H1 (cell line): ENCODE results near the gene PHETA1. TPM values are rescaled to one million over a fixed set of nuclear protein-coding genes. Genes with fewer than 3 reads are reported as not detected.

Source experiments
- ASH2L ChIP-seq: fragments of 200-600, 300-600 bp; sonication (generic); IDR thresholded peaks from one replicate; pipeline ENCODE4 v1.7.1; 2017; ENCODE audit warnings: low read length
- CHD7 ChIP-seq: fragments of 300-600 bp; sonication (generic); IDR thresholded peaks from 2 replicates; pipeline ENCODE4 v1.7.1; 2012; ENCODE audit warnings: low read length, moderate library complexity, mild to moderate bottlenecking, inconsistent platforms; ENCODE audit not compliant: insufficient replicate concordance
- GTF2F1 ChIP-seq: IDR thresholded peaks from 2 replicates; pipeline ENCODE4 v1.6.1; 2012; ENCODE audit warnings: low read depth, low read length, improper control_type of control experiment, borderline replicate concordance
- POU5F1 ChIP-seq: IDR thresholded peaks from 2 replicates; pipeline ENCODE4 v1.6.1; 2011; ENCODE audit warnings: low read depth, mild to moderate bottlenecking, low read length, moderate library complexity
- SIN3A ChIP-seq, 2 experiments: IDR thresholded peaks in 1 of 2; conservative IDR thresholded peaks in 1 of 2; 2 replicates each; pipeline ENCODE4 v1.6.1; 2011 to 2012; ENCODE audit warnings: low read length in 2 of 2, improper control_type of control experiment in 1 of 2, low read depth in 1 of 2, mild to moderate bottlenecking in 1 of 2
- SRF ChIP-seq: IDR thresholded peaks from 2 replicates; pipeline ENCODE4 v1.6.1; 2011; ENCODE audit warnings: mild to moderate bottlenecking, low read depth, low read length, moderate library complexity
- polyA plus RNA-seq, 7 experiments: library from polyadenylated mRNA; depleted of rRNA in 3 of 7; stranded (reverse) in 5 of 7; unstranded in 2 of 7; fragments of >200 nt in 5 of 7; fragments of 200-250 nt in 2 of 7; gene quantifications; 1 replicate in 5 of 7; 2 replicates in 1 of 7; 4 replicates in 1 of 7; pipeline versions ENCODE4 v1.2.1 to v1.2.3, GENCODE V29; 2011 to 2013; ENCODE audit warnings: missing spikeins in 2 of 7, mixed read lengths in 2 of 7
- total RNA-seq: library from RNA; stranded (reverse); fragmentation: NEBNext Ultra II Directional; extraction: Animal tissue kit (Norgen Biotek cat#: 25700); gene quantifications from 2 replicates; pipeline ENCODE4 v1.2.1, GENCODE V29; 2021

PHETA1 gene
- total and polyA plus RNA-seq, 2 of the 8 experiments (the other 6 are each of a cell fraction or from before 2014, with no cell fraction given): 5.2 to 12.3 TPM

GRCh38 chr12:111360325-111360930 is 8.5 kb downstream of the PHETA1 start (continued):
- TF ChIP-seq ASH2L (no peak), SIN3A (conservative IDR thresholded peaks at IDR 0.05 in 1 of 2, IDR thresholded peaks at IDR 0.05 in 1 of 2; ENCODE audit: low read depth in 1 of 2, low read length in 2 of 2) (no peak), SRF (no peak), GTF2F1 (no peak), POU5F1 (no peak), CHD7 (no peak)
